HEK293 (cell line): ENCODE data around the gene C1orf198.

Experiments used
- CTCF ChIA-PET: fragments of 350-600 bp; formaldehyde crosslinking; extraction: SDS; loops from one replicate; lab custom pipeline; 2021; ENCODE audit warnings: antibody characterized with exemption; lab: Yijun Ruan, JAX
- POLR2A ChIA-PET: fragments of 300-600 bp; formaldehyde crosslinking; extraction: SDS; loops from one replicate; lab custom pipeline; 2020; ENCODE audit warnings: antibody characterized with exemption, inconsistent platforms; lab: Yijun Ruan, JAX
- H3K27ac ChIP-seq: fragments of 200-500 bp; sonication (Bioruptor generic); 2 replicates; pipeline ENCODE4 v1.5.1; 2014; ENCODE audit warnings: low read depth, low read length, control low read depth, inconsistent platforms; ENCODE audit errors: extremely low read depth
- H3K36me3 ChIP-seq, 2 experiments: fragments of 200-500 bp in 1 of 2; sonication (Bioruptor generic) in 1 of 2; 1 replicate in 1 of 2; 2 replicates in 1 of 2; pipeline ENCODE4 v1.5.1; 2014 to 2017; ENCODE audit warnings: inconsistent platforms in 2 of 2, low read length in 2 of 2; ENCODE audit not compliant: control insufficient read depth in 2 of 2, insufficient read depth in 1 of 2
- H3K4me1 ChIP-seq: fragments of 200-500 bp; sonication (Bioruptor generic); 2 replicates; pipeline ENCODE4 v1.5.1; 2014; ENCODE audit warnings: mild to moderate bottlenecking, low read length, inconsistent platforms; ENCODE audit not compliant: control insufficient read depth, insufficient read depth
- H3K4me3 ChIP-seq: 2 replicates; pipeline ENCODE4 v1.5.1; 2011; ENCODE audit warnings: low read depth, mild to moderate bottlenecking, control low read depth, low read length, moderate library complexity
- H3K9me3 ChIP-seq: fragments of 200-500 bp; sonication (Bioruptor generic); 2 replicates; pipeline ENCODE4 v1.5.1; 2014; ENCODE audit warnings: low read depth, low read length, inconsistent platforms; ENCODE audit not compliant: control insufficient read depth, insufficient read depth
- EGR2 ChIP-seq: fragments of 450-650 bp; formaldehyde crosslinking; IDR thresholded peaks from 2 replicates; pipeline ENCODE4 v1.5.1; 2016; ENCODE audit warnings: low read depth, missing biosample characterization, missing genetic modification characterization
- GLI2 ChIP-seq: fragments of 450-650 bp; formaldehyde crosslinking; IDR thresholded peaks from 2 replicates; pipeline ENCODE4; 2017; ENCODE audit warnings: missing biosample characterization, missing genetic modification characterization, low read depth, borderline replicate concordance
- HOXA7 ChIP-seq: sonication (generic); formaldehyde crosslinking; IDR thresholded peaks from 2 replicates; pipeline ENCODE4 v1.8.1; 2022; ENCODE audit warnings: missing genetic modification reagents, borderline replicate concordance
- KLF7 ChIP-seq: fragments of 450-650 bp; formaldehyde crosslinking; IDR thresholded peaks from 2 replicates; pipeline ENCODE4 v1.5.1; 2016; ENCODE audit warnings: missing biosample characterization, missing genetic modification characterization, borderline replicate concordance
- OSR2 ChIP-seq: fragments of 450-650 bp; formaldehyde crosslinking; IDR thresholded peaks from 2 replicates; pipeline ENCODE4 v1.5.1; 2016; ENCODE audit warnings: missing biosample characterization, missing genetic modification characterization
- OVOL3 ChIP-seq: fragments of 450-650 bp; formaldehyde crosslinking; IDR thresholded peaks from 2 replicates; pipeline ENCODE4 v1.5.1; 2016; ENCODE audit warnings: missing biosample characterization, missing genetic modification characterization
- RBAK ChIP-seq: fragments of 450-650 bp; formaldehyde crosslinking; IDR thresholded peaks from 2 replicates; pipeline ENCODE4 v1.5.1; 2016; ENCODE audit warnings: missing biosample characterization, missing genetic modification characterization
- SETDB1 ChIP-seq: IDR thresholded peaks from one replicate; pipeline ENCODE4 v1.6.1; 2017; ENCODE audit warnings: mild to moderate bottlenecking, low read length, moderate library complexity, mixed read lengths; ENCODE audit not compliant: insufficient read length
- TRIM28 ChIP-seq: IDR thresholded peaks from 2 replicates; pipeline ENCODE4 v1.6.1; 2011; ENCODE audit warnings: low read length, control low read depth, borderline replicate concordance
- WT1 ChIP-seq: fragments of 450-650 bp; formaldehyde crosslinking; IDR thresholded peaks from 2 replicates; pipeline ENCODE4 v1.5.1; 2016; ENCODE audit warnings: missing biosample characterization, missing genetic modification characterization
- ZBTB1 ChIP-seq: fragments of 450-650 bp; formaldehyde crosslinking; IDR thresholded peaks from 2 replicates; pipeline ENCODE4 v1.5.1; 2016; ENCODE audit warnings: missing biosample characterization, missing genetic modification characterization
- ZBTB48 ChIP-seq: fragments of 450-650 bp; formaldehyde crosslinking; IDR thresholded peaks from 2 replicates; pipeline ENCODE4 v1.5.1; 2016; ENCODE audit warnings: missing biosample characterization, missing genetic modification characterization
- ZBTB7A ChIP-seq: fragments of 450-650 bp; formaldehyde crosslinking; IDR thresholded peaks from 2 replicates; pipeline ENCODE4 v1.5.1; 2016; ENCODE audit warnings: low read depth, missing biosample characterization, missing genetic modification characterization
- ZNF214 ChIP-seq: fragments of 450-650 bp; formaldehyde crosslinking; IDR thresholded peaks from 2 replicates; pipeline ENCODE4 v1.5.1; 2017; ENCODE audit warnings: missing biosample characterization, mild to moderate bottlenecking, missing genetic modification characterization, borderline replicate concordance
- ZNF24 ChIP-seq: fragments of 450-650 bp; formaldehyde crosslinking; IDR thresholded peaks from 2 replicates; pipeline ENCODE4 v1.5.1; 2016; ENCODE audit warnings: missing biosample characterization, missing genetic modification characterization
- ZNF266 ChIP-seq: fragments of 450-650 bp; formaldehyde crosslinking; IDR thresholded peaks from 2 replicates; pipeline ENCODE4 v1.5.1; 2016; ENCODE audit warnings: missing biosample characterization, missing genetic modification characterization, low read depth
- ZNF302 ChIP-seq: fragments of 450-650 bp; formaldehyde crosslinking; IDR thresholded peaks from 2 replicates; pipeline ENCODE4 v1.5.1; 2016; ENCODE audit warnings: missing biosample characterization, missing genetic modification characterization, low read depth
- ZNF366 ChIP-seq: fragments of 450-650 bp; formaldehyde crosslinking; conservative IDR thresholded peaks from 2 replicates; pipeline ENCODE4 v1.5.1; 2016; ENCODE audit warnings: missing biosample characterization, missing genetic modification characterization
- ZNF391 ChIP-seq: fragments of 450-650 bp; formaldehyde crosslinking; IDR thresholded peaks from 2 replicates; pipeline ENCODE4 v1.5.1; 2016; ENCODE audit warnings: low read depth, missing biosample characterization, missing genetic modification characterization, borderline replicate concordance
- ZNF473 ChIP-seq: fragments of 450-650 bp; formaldehyde crosslinking; IDR thresholded peaks from 2 replicates; pipeline ENCODE4 v1.5.1; 2017; ENCODE audit warnings: missing biosample characterization, missing genetic modification characterization
- ZNF610 ChIP-seq: fragments of 450-650 bp; formaldehyde crosslinking; IDR thresholded peaks from 2 replicates; pipeline ENCODE4 v1.5.1; 2016; ENCODE audit warnings: missing biosample characterization, missing genetic modification characterization, borderline replicate concordance
- ZNF623 ChIP-seq: fragments of 450-650 bp; formaldehyde crosslinking; IDR thresholded peaks from 2 replicates; pipeline ENCODE4 v1.5.1; 2016; ENCODE audit warnings: missing biosample characterization, missing genetic modification characterization
- ZNF654 ChIP-seq: fragments of 450-650 bp; formaldehyde crosslinking; IDR thresholded peaks from 2 replicates; pipeline ENCODE4 v1.5.1; 2016; ENCODE audit warnings: low read depth, missing biosample characterization, missing genetic modification characterization
- ZNF670 ChIP-seq: fragments of 450-650 bp; formaldehyde crosslinking; IDR thresholded peaks from 2 replicates; pipeline ENCODE4 v1.5.1; 2016; ENCODE audit warnings: missing biosample characterization, missing genetic modification characterization, low read depth
- ZSCAN30 ChIP-seq: fragments of 450-650 bp; IDR thresholded peaks from 2 replicates; pipeline ENCODE4 v1.5.1; 2018; ENCODE audit warnings: missing biosample characterization, mild to moderate bottlenecking, missing genetic modification characterization, moderate library complexity
- TF ChIP-seq, protein P1 (sequence below): fragments of 450-650 bp; formaldehyde crosslinking; IDR thresholded peaks from 2 replicates; pipeline ENCODE4 v1.5.1; 2017; ENCODE audit warnings: missing biosample characterization, missing genetic modification characterization
- TF ChIP-seq, protein P2 (sequence below): fragments of 450-650 bp; formaldehyde crosslinking; IDR thresholded peaks from 2 replicates; pipeline ENCODE4 v1.5.1; 2016; ENCODE audit warnings: missing biosample characterization, missing genetic modification characterization
- TF ChIP-seq, protein P3 (sequence below): fragments of 450-650 bp; formaldehyde crosslinking; IDR thresholded peaks from 2 replicates; pipeline ENCODE4 v1.5.0; 2017; ENCODE audit warnings: missing biosample characterization, missing genetic modification characterization, borderline replicate concordance

Gene C1orf198

DNA sequence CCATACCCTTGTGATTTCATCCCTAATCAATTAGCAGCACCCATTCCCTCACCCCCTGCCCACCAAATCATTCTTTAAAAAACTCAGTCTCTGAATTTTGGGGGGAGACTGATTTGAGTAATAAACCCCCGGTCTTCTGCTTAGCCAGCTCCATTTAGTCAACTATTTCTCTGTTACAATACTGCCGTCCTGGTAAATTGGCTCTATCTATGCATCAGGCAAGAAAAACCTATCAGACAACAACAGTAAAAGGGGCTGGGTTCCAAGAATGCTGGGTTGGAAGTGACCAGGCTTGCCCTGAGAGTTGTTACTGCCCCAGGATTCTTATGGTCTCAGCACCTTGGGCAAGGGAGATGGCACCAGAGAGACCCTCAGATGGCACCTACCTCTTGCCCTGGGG is 16.3 kb upstream of the C1orf198 start:
- no peaks in the 10 kb centered on the region for H3K9me3 ChIP-seq
- CTCF ChIA-PET, result interaction anchor here (0.7 kb wide), 1 partner anchor 22 kb away, joined by 3 read pairs; no protein-coding TSS in a partner anchor
- no peak overlapping the region for H3K4me3 ChIP-seq
- POLR2A ChIA-PET, result no interaction called here
- H3K27ac ChIP-seq, result no peak overlapping the region
- H3K4me1 ChIP-seq, result no peaks in the 10 kb centered on the region
- no peaks in the 10 kb centered on the region for H3K36me3 ChIP-seq
- peak; percentile 54 for TF ChIP-seq SETDB1
- no peak for TF ChIP-seq GLI2
- peak; percentile 86; the same call in 1 of the 2 replicates for TF ChIP-seq TRIM28

DNA sequence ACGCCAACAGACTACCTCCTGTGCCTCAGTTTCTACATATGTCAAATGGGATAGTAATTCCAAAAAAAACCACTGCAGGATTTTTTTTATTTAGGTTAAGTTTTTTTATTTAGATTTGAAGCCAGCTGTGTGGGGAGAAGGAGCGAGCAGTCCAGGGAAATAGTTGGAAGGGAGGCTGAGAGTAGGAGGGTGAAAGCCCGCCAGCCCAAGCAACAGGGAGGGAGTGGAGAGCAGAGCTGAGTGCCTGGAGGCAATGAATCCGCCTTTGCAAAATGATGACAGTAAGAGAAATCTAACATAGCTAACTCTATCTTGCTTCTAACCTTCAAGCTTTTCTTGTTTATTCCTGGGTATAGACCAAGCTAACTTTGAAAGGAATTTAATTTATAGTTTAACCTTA is 15.6 kb upstream of the C1orf198 start:
- POLR2A ChIA-PET, result interaction anchor here (0.7 kb wide), 1 partner anchor 44 kb away, joined by 3 read pairs; no protein-coding TSS in a partner anchor
- no peak overlapping the region for H3K4me3 ChIP-seq
- H3K9me3 ChIP-seq, result no peaks in the 10 kb centered on the region
- CTCF ChIA-PET, result interaction anchor here (0.7 kb wide), 1 partner anchor 23 kb away, joined by 3 read pairs; no protein-coding TSS in a partner anchor
- TF ChIP-seq ZNF391 (tag by site-specific recombination) (no peak), ZNF24 (tag by site-specific recombination) (no peak), ZNF266 (no peak), ZBTB48 (tag by site-specific recombination) (no peak), ZBTB7A (tag by site-specific recombination) (no peak), KLF7 (tag by site-specific recombination) (no peak), ZNF473 (tag by site-specific recombination) (no peak), OSR2 (tag by site-specific recombination) (no peak), ZNF214 (no peak), ZNF366 (no peak)
- TF ChIP-seq, protein P1, sequence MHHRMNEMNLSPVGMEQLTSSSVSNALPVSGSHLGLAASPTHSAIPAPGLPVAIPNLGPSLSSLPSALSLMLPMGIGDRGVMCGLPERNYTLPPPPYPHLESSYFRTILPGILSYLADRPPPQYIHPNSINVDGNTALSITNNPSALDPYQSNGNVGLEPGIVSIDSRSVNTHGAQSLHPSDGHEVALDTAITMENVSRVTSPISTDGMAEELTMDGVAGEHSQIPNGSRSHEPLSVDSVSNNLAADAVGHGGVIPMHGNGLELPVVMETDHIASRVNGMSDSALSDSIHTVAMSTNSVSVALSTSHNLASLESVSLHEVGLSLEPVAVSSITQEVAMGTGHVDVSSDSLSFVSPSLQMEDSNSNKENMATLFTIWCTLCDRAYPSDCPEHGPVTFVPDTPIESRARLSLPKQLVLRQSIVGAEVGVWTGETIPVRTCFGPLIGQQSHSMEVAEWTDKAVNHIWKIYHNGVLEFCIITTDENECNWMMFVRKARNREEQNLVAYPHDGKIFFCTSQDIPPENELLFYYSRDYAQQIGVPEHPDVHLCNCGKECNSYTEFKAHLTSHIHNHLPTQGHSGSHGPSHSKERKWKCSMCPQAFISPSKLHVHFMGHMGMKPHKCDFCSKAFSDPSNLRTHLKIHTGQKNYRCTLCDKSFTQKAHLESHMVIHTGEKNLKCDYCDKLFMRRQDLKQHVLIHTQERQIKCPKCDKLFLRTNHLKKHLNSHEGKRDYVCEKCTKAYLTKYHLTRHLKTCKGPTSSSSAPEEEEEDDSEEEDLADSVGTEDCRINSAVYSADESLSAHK (tag by site-specific recombination), result no peak
- TF ChIP-seq, all 188 proteins: peak for 0
- Histone ChIP-seq H3K4me1 (no peaks in the 10 kb centered on the region), H3K36me3 (no peaks in the 10 kb centered on the region), H3K27ac (no peak overlapping the region)

DNA sequence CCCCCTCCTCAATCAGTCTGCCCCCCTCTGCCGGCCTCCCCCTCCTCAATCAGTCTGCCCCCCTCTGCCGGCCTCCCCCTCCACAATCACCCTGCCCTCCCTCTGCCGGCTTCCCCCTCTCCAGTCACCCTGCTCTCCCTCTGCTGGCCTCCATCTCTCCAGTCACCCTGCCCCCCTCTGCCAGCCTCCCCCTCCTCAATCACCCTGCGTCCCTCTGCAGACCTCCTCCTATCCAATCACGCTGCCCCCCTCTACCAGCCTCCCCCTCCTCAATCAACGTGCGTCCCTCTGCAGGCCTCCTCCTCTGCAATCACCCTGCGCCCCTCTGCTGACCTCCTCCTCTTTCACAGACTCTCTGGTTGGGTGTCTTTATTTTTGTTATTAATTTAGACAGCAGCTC is 11.5 kb upstream of the C1orf198 start:
- Histone ChIP-seq H3K4me1 (no peaks in the 10 kb centered on the region), H3K36me3 (no peaks in the 10 kb centered on the region), H3K27ac (no peak overlapping the region), H3K4me3 (no peak overlapping the region), H3K9me3 (no peaks in the 10 kb centered on the region)
- POLR2A ChIA-PET, result no interaction called here
- CTCF ChIA-PET, result interaction anchor here (0.9 kb wide), 1 partner anchor 315 kb away, joined by 3 read pairs; no protein-coding TSS in a partner anchor
- TF ChIP-seq ZNF610 (no peak), ZNF670 (tag by site-specific recombination) (no peak), ZBTB7A (tag by site-specific recombination) (no peak), EGR2 (tag by site-specific recombination) (no peak), ZSCAN30 (tag by site-specific recombination) (no peak), ZNF302 (tag by site-specific recombination) (no peak), OVOL3 (tag by site-specific recombination) (no peak), RBAK (tag by site-specific recombination) (no peak), ZNF654 (tag by site-specific recombination) (no peak), ZNF623 (tag by site-specific recombination) (no peak), ZBTB1 (tag by site-specific recombination) (no peak), HOXA7 (no peak), WT1 (tag by site-specific recombination) (no peak)
- TF ChIP-seq, protein P2, sequence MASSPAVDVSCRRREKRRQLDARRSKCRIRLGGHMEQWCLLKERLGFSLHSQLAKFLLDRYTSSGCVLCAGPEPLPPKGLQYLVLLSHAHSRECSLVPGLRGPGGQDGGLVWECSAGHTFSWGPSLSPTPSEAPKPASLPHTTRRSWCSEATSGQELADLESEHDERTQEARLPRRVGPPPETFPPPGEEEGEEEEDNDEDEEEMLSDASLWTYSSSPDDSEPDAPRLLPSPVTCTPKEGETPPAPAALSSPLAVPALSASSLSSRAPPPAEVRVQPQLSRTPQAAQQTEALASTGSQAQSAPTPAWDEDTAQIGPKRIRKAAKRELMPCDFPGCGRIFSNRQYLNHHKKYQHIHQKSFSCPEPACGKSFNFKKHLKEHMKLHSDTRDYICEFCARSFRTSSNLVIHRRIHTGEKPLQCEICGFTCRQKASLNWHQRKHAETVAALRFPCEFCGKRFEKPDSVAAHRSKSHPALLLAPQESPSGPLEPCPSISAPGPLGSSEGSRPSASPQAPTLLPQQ, result no peak
- TF ChIP-seq, protein P3, sequence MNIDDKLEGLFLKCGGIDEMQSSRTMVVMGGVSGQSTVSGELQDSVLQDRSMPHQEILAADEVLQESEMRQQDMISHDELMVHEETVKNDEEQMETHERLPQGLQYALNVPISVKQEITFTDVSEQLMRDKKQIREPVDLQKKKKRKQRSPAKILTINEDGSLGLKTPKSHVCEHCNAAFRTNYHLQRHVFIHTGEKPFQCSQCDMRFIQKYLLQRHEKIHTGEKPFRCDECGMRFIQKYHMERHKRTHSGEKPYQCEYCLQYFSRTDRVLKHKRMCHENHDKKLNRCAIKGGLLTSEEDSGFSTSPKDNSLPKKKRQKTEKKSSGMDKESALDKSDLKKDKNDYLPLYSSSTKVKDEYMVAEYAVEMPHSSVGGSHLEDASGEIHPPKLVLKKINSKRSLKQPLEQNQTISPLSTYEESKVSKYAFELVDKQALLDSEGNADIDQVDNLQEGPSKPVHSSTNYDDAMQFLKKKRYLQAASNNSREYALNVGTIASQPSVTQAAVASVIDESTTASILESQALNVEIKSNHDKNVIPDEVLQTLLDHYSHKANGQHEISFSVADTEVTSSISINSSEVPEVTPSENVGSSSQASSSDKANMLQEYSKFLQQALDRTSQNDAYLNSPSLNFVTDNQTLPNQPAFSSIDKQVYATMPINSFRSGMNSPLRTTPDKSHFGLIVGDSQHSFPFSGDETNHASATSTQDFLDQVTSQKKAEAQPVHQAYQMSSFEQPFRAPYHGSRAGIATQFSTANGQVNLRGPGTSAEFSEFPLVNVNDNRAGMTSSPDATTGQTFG (tag by site-specific recombination), result no peak
